Fibroblast of skin of abdomen (primary cell): ENCODE data around the gene MEIS1.

Source experiments
- DNase-seq: peaks from one replicate; pipeline ENCODE4 v3.0.0-alpha.2; 2013

Gene MEIS1

DNA sequence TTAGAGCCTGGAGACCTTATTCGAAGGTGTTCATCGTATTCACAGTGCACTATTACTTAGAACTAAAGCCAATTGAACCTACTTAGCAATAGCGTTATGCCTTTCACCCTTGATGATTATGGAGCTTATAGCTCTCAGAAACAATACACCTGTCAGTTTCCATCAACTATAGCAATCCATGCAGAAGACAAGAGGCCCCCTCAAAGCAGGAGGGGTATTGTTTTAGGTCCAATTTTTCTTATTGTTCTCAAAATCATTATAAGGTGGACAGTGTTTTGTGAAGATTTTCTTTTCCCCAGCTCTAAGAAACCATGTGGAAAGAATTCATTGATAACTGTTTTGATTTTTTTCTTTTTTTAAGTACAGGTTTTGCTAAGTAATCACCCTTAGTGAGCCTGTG, 135.5 kb downstream of the MEIS1 start:
- no peak for DNase-seq

DNA sequence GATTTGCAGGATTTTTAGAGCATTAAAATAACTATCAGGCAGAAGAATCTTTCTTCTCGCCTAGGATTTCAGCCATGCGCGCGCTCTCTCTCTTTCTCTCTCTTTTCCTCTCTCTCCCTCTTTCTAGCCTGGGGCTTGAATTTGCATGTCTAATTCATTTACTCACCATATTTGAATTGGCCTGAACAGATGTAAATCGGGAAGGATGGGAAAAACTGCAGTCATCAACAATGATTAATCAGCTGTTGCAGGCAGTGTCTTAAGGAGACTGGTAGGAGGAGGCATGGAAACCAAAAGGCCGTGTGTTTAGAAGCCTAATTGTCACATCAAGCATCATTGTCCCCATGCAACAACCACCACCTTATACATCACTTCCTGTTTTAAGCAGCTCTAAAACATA, 137.0 kb downstream of the MEIS1 start:
- peak; percentile 56 for DNase-seq

DNA sequence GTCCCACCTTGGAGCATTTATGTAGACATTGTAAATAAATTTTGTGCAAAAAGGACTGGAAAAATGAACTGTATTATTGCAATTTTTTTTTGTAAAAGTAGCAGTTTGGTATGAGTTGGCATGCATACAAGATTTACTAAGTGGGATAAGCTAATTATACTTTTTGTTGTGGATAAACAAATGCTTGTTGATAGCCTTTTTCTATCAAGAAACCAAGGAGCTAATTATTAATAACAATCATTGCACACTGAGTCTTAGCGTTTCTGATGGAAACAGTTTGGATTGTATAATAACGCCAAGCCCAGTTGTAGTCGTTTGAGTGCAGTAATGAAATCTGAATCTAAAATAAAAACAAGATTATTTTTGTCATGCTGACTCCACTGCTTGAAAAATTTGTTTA, 137.5 kb downstream of the MEIS1 start:
- DNase-seq, result no peak

DNA sequence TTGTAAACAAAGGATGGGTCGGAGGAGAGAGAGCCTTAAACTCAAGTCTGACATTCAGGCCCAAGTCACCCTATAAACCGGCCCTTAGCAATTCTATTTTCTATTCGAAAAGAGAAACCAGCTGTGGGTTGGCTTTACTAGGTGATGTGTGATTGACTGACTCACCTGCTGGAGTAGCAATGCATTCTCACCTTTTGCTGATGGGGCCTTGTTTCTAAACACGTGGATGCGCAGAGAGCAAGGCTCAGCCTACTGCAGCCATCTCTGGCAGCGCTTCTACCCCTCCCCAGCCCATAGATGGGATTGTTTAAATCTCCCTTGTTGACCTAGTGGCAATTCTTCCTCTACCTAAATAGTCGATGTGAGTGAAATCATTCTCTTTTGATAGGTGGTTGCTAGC, 138.5 kb downstream of the MEIS1 start:
- DNase-seq, result no peak

DNA sequence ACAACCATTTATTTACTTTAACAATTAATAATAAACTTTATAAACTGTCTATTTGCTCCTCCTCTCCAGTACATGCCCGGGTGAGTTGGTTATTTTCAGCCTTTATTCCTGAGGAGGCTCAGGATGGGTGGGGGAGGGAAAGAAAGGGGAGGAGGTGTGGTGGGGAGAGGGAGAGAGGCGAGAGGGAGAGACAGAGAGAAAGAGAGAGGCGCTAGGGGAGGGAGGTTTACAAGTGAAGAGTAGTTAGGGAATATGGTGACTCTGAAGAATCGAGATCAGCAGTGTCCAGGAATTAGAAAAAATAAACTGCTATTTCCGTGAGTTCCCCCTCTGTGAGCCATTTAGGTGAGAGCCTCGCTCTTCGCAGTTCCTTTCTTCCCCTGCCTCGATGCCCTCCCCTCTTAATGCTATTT, 138.9 kb downstream of the MEIS1 start:
- DNase-seq, result no peak

DNA sequence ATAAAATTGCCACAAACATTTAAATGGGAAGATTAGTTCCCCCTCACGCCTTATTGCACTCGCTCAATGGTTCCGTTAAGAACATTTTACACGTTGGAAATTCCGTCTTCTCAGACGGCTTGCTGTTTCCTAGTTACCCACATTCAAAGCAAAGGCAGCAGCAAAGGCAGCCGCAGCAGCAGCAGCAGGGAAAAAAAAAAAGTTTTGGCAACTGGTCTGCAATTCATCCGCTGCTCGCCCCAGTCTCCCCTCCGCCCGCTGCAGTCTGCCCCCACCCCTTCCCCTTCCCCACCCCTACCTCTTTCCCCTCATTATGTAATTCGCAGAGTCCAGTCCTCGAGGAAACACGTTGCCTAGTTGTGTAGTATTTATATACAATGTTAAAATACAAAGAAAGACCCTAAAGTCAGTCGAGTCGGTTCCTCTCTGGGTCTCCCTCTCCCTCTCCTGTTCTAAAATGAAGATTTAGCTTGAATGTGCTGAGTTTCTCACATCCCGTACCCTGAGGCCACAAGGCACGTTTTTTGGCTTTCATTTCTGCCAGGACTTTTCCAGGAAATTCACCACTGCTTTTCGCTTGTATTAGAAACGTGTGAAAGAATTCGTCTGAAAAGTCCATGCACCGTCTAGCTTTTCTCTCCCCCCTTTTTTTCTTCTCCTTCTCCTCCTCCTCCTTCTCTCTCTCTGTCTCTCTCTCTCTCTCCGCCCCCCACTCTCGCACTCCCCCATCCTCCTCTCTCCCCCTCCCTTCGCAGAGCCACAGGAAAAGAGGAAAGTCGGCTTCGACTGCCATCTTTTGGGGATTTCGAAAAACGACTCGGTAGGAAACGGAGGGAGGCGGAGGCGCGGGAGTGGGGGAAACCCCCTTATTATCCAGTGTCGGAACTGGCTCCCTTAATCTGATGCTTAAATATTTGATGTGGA, 140.0 kb downstream of the MEIS1 start:
- DNase-seq, result peak; percentile 93

DNA sequence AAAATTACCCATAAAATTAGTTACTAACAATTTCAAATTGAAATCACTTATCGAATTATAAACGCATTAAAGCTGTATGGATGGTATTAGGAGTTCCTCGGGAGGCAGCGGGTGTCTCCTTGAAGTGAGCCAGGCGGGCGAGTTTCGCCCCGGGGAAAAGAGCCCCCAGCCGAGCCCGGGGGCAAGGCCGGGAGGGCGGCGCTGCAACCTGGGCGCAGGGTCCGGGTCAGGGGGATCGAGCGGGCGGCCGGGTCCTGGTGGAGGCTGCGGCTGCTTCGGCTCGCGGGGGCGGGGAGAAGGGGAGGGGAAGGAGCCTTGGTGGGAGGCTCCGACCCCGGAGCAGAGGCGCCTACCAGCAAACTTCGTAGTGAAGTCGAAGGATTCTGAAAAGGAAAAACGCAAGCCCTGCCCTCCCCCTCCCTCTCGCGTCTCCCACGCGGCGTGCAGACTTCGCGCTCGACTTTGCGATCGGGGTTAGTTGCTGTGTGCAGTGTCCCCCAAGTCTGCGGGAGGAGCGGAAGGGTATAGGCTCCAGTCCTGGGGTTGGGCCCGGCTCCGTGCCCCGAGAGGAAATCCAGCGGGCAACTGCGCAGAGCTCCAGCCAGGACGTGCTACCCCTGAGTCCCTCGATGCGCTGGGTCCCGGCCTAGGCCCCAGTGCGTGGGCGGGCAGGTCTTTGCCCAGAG, 140.8 kb downstream of the MEIS1 start:
- DNase-seq, result peak; percentile 64

DNA sequence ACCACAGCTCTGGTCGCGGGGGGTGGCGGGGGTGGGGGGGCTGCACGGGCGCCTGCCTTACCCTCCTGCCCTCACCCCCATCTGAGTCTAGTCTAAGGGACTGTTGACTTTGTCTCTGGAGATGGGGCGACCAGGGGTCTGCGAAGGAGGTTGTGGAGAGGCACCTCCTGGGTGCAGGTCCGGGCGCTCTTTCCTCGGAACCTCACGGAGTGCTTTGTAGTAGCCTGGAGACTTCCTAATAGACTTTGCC, 141.3 kb downstream of the MEIS1 start:
- no peak for DNase-seq

DNA sequence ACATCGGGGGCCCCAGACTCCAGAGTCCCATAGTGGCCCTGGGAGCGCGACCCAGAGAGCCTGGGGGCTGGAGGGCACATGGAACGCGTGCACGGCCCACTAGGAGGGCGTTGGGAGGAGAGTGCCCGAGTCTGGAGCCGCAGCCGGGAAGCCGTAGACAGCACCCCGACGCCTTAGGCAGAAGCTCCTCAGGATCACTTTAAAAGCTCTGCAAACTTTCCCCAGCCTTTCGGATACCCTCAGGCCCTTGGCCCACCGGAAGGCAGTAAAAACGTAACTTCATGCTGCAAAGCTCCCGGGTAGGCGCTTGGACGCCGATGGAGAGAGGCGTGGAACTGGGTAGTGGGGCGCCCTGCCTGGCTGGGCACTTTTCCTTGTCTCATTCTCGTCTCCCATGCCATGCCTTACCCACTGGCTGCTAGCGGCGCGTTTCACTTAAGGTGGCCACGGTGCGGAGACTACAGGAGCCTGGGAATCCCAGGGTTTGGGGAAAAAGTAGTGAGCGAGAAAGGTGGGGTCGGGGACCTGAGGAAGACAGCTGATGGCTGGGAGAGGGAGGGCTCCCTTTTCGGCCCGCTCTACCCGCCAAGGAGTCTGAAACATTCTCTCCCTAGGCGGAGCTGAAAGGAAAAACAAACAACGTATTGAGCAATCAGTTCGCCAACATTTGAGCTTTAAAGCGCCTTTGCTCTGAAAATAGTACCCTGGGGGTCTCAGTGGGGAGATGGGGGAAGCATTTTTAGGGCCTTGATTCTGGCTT, 141.8 kb downstream of the MEIS1 start:
- peak; percentile 56 for DNase-seq

DNA sequence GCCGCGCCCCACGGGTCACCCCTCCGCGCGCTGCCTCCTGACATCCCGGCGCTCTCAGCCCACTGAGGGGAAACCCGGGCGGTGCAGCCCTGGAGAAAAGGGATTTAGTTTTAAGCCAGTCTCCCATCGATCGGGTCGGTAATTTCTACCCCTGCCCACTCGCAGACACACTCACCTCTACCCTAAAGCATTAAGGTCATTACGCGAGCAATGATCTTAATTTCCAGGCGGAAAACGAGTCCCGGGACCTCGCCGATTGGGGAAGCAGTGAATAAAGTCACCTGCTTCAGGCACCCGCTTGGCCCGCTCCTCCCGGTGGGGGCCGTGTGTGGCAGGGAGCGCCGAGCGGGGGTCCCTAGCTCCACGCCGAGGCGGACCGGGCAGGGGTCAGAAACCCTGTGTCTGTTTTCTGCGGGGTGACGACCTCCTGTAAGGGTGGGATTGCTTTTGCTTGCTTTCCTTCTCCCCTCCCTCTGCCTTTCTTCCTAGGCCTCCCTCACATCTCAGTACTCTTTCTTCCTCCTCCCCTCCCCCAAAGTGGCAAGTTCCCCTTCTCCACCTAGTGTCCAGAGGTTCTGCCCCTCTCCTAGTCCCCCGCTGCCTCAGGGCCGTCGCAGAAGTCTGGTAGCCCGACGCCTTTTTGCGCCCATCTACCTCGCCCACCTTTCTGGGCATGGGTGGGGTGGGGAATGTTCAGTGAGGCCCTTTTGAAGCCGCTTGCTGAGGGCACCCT, 142.6 kb downstream of the MEIS1 start:
- DNase-seq, result peak; percentile 31

DNA sequence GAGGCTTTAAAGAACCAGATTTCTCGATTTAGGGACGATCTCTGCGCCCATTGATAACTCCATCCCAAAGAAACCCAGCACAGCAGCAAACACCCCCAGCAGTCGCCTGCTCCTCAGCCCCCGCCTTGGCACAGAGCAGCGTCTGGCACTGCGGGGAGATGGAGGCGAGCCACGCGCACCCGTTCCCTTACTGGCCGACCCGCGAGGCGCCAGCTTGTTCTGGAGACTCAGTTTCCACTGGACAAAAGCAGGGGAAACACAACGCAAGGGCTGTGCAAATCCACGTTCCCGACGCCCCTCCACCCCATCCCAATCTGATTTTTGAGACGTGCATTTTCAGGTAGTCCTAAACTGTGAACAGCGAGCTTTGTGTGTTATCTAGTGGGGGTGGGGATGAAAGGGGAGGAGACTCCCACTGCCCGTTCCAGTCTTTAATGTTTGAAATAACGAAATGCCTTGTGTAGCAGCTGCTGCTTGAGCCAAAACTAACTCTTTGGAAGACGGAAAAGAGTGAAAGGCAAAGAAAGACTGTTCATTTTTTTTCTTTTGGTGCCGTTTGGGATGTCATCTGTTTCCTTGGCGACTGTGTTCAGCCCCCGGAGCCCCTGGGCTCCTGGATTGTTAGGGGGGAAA, 143.2 kb downstream of the MEIS1 start:
- DNase-seq, result peak; percentile 58

DNA sequence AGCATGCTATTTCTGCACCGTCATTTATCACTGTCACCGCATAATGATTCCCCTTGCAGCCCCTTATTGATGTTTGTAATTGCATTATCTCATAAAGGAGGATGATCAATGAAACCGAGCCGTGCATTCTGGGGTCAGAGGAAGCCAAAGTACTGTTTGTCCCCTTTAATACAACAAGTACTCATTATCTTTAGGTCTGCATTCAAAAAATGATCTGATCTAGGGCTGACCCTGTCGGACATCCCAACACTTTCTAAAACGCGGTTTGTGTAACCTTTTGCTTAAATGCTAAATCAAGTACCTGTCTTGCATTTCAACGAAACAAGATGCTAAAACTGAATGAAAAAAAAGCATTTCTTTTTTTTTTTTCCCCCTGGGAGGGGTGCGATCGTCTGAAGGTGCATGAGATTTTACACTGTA, 143.8 kb downstream of the MEIS1 start:
- no peak for DNase-seq

DNA sequence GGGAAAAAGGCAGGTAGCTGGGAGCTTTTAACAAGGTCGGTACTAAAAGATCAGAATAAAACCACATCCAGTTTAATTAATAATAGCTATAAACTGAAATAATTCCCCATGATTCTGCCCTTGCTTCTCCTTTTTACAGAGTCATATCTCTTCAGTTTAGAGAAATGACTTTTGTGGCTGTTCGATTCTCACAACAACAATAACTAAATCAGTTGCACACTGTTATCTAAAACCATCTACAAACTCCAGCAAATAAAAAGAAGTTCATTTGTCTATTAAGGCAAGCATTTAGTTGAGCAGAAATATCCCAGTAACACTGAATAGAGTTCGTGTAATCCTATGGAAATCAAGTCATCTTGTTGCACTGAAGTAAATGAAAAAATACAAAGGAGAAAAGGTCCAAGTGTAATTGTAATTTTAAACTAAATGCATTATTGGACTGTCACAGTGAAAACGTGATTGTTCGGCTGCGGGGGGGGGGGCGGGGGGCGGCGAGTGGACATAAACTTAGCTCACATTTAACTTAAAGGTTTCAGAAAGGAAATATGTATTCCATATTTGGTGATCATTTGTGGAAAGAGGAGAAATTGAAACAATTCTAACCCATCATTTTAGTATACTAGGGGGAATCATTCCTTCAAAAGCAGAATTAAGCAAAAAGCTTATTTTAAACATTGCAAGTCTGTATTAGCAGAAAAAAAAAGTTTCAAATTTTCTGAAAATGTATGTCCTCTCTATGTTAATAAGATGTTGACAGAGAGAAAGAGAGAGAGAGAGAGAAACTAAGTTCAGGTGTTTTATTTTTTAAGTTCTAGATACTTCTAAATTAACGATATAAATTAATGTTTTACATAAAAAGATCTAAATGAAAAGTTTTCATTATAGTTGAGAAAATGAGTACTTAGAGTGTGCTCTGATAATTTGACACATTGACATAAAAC, 144.5 kb downstream of the MEIS1 start:
- DNase-seq, result no peak

DNA sequence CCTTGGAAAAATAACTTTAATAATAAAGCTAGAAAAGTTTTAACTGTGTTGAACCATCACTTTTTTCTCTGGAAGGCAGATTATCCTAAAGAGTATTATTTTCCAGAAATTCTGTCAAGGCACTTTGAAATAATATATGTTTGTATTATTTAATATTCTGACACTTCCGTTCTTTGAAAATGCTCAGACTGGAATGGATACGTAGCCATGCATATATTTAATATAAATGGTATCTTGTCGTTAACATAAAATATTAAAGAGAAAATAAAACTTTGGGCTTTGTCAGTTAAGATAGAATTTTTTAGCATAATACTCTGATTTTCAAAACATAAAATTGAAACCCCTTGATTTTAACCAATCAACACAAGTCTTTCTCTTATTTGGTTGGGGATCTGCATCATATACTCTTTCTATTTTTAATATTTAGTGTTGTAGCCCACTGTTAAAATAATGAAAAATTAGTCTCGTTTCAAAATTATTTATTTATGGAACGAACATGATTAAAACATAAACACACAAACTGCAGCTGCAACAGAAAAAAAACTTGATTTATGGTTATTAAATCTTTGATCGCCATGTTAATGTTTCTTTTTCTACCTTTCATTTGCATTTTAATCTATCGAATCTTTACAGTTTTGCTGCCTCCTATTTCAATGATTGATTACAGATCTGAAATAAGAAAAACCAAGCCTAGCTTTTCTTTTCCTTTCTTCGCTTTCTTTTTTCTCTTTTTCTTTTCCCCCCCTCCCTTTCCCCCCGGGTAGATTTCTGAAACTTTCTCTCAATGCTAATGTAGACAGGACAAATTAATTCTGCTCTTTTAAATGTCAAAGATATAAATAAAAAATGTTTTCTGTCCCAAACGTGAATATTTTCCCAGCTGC, 145.5 kb downstream of the MEIS1 start:
- no peak for DNase-seq

DNA sequence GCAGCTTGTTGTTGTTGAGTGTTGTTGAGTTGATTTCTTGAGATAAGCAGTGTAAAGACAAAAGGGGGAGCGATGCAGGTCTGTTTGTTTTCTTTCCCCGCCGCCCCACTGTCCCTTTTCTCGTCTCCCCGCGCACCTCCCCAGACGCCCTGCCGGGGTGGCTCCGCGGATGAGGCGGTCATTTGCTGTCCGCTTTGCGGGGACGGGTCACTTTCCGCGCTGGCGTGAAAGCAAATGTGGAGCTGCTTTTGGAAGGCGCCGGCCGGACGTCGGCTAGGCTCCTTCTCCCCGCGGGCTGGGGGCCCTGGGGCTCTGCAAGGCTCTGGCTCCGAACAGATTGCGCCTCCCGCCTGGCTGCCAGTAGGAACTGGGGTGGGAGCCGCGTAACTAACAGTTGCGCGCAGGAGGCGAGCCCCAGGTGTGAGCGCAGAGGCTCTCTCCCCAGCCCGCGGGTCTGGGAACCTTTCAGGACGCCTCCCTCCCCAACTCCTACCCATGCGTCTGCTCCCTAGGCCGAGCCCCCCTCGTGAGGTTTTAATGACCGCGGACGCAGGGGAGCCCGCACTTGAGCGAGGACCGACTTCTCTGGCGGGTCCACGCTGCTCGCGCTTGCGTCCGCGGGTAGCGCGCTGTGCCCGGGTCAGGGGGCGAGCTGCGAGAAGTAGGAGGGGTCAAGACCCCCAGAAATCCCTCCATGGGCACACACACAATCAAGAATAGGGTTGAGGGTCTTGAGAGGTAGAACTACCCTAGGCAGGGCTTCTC, 146.6 kb downstream of the MEIS1 start:
- DNase-seq, result peak; percentile 52

DNA sequence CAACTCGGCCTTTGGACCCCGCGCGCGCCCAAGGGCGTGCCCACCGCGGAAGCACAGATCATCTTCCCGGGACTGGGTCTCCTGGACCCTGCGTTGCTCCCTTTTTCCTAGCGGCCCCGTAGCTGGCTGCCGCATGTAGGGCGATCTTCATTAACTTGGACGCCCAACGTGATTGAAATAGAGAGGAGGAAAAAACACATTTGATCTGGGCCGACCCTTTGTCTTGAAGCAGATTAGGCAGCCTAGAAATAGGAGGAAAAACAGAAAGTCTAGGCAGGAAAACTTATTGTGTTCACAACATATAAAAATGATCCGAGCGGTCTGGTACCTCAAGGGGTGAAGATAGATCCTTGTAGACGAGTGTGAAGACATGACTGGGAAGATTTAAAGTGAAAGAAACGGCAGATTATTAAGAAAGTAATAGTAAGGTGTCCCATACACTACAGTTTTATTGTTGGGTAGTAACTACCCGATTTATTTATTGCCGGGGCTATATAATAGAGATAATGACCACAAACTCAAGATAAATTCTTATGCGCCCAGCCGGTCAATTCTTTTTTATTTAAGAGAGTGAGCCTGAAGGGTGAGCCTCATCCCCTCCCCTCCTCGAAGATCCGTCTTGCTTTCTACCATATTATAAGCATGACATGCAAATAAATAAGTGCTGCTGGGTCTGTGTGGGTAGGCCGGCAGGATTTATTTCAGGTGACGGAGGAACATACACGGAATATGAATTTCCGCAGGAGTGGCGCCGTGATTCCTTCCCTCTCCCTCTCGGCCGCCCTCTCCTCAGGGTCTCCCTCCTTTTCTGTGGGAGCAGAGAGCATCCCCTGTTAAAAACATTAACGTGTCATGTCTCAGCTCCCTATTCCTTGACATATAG, 147.4 kb downstream of the MEIS1 start:
- no peak for DNase-seq

DNA sequence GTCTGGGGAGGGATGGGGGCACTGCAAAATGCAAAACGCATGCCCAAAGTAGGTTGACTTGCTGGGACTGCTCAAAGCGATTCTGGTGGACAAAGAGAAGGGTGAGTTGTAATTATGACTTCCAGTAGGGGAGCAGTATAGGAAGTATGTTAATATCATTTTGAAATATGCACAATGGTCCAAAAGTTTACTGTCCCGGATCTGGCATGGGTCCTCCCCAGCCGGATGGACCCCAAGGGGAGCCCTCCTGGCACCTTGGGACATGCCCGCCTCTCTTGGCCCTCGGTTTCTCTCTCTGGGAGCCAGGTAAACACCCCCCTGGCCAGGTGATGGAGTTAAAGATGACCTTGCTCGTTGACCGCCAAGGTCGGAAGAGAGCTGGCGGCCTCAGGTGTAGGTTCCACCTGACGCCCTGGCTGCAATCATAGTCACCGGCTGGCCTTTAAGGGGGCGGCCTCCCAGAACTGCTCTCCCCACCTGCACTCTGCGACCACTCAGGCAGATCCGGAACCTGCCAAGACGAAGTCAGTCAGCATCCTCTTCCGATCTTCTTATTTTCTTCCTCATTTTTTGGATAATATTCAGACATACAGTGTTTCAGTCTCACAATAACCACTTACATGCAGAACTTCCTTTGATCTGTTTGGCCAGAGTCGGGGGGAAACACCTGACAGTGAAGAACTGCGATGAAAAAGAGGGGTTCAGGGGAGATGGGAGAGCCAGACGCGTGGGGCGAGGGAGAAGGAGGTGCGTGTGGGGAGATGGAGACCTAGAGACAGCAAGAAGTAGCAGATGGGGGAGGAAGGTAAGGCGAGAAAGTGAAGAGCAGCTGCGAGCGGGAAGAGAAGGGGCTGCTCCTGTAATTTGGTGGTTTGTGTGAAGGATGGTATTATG, 148.3 kb downstream of the MEIS1 start:
- peak; percentile 28 for DNase-seq
